ENCODE measurements around the gene PTPRN2. TPM values are rescaled to one million over a fixed set of nuclear protein-coding genes. Genes with fewer than 3 reads are reported as not detected.

Gene PTPRN2
- total and polyA plus RNA-seq, 2 of the 13 experiments (the other 11 are each of a cell fraction or from before 2014, with no cell fraction given) = 2.5 to 24.2 TPM

DNA sequence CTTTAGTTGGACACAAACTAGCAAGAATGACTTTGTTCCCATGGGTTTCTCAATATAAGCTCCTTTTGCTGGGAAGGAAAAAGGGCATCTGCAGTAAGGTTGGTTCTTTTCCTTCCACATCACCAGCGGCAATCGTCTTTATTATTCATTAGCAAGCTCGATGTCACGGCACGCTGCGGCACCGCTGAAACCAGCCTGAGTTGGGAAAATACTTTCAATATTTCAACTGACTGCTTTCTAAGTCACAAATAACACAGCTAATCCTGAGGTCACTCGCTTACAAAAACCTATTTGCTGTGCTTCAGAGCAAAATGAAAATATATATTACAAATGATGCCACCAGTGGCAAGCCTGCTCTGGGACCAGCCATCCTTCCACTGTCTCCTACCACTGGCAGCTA, 665.0 kb downstream of the PTPRN2 start:
- Histone ChIP-seq H3K36me3 (replicated peaks in 1 of 2; ENCODE audit: control insufficient read depth in 1 of 2, insufficient read depth in 2 of 2, low read length in 2 of 2) (no peaks in the 10 kb centered on the region), H3K4me2 (ENCODE audit: low read depth, low read length) (no peak overlapping the region), H2AFZ (ENCODE audit: low read length) (no peak overlapping the region), H3K4me3 (replicated peaks in 1 of 3; ENCODE audit: insufficient read depth in 1 of 3, low read depth in 2 of 3, low read length in 3 of 3) (no peak overlapping the region), H3K9ac (ENCODE audit: insufficient read depth, low read depth, low read length) (no peak overlapping the region), H3K4me1 (ENCODE audit: insufficient read depth, low read length) (no peaks in the 10 kb centered on the region), H3K27ac (ENCODE audit: extremely low read length, insufficient read depth, low read length) (no peak overlapping the region), H4K20me1 (ENCODE audit: insufficient read depth, low read length) (0 out of 2 replicates have a peak, but pooled peaks cover 3% of the 10 kb centered on the region), H3K79me2 (ENCODE audit: insufficient read depth, low read length) (no peaks in the 10 kb centered on the region), H3K9me3 (ENCODE audit: low read length) (no peaks in the 10 kb centered on the region), H3K27me3 (ENCODE audit: control insufficient read depth in 1 of 2, insufficient read depth in 2 of 2, low read length in 2 of 2) (peaks cover 0 to 4% of the 10 kb centered on the region in 2 experiments; a peak in 2 of 5 replicates)
- intact Hi-C loops (cut with micrococcal nuclease; ENCODE audit: unreplicated experiment) = no loop called here
- 89% methylated on average over 8 of the region's 8 CpGs for WGBS (ENCODE audit: low lambda C conversion rate)
- BruUV-seq (replicated peaks) = no TSS peak
- POLR2A ChIA-PET = no interaction called here
- CTCF ChIA-PET (ENCODE audit: low intra/inter-chr PET ratio, low total read pairs) = no interaction called here
- ATAC-seq = no peak
- in situ Hi-C loops (cut with HindIII; ENCODE audit: extremely low pct_ligation_motif_present, low pct_unique_long_range_greater_than_20kb) = no loop called here
- no peak for FAIRE-seq
- no peak for TF ChIP-seq ZNF280B (CRISPR knock-in tag; IDR thresholded peaks at IDR 0.05; ENCODE audit: borderline replicate concordance)
- TF ChIP-seq, protein P1, sequence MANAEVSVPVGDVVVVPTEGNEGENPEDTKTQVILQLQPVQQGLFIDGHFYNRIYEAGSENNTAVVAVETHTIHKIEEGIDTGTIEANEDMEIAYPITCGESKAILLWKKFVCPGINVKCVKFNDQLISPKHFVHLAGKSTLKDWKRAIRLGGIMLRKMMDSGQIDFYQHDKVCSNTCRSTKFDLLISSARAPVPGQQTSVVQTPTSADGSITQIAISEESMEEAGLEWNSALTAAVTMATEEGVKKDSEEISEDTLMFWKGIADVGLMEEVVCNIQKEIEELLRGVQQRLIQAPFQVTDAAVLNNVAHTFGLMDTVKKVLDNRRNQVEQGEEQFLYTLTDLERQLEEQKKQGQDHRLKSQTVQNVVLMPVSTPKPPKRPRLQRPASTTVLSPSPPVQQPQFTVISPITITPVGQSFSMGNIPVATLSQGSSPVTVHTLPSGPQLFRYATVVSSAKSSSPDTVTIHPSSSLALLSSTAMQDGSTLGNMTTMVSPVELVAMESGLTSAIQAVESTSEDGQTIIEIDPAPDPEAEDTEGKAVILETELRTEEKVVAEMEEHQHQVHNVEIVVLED (CRISPR knock-in tag; IDR thresholded peaks at IDR 0.05; ENCODE audit: borderline replicate concordance) = no peak
- no peak for TF ChIP-seq ZBTB10 (CRISPR knock-in tag; IDR thresholded peaks at IDR 0.05; ENCODE audit: borderline replicate concordance)
- no peak for TF ChIP-seq ZNF777 (CRISPR knock-in tag; IDR thresholded peaks at IDR 0.05)
- TF ChIP-seq ZNF607 (CRISPR knock-in tag; IDR thresholded peaks at IDR 0.05; ENCODE audit: borderline replicate concordance) = no peak
- no peak for DNase-seq (ENCODE audit: low spot score)
